NK-92 (cell line): ENCODE data around the gene RAB11FIP4.

Source experiments
- DNase-seq: peaks from one replicate; lab custom pipeline; 2025; ENCODE audit not compliant: unreplicated experiment; lab: John Stamatoyannopoulos, UW

Gene RAB11FIP4

GRCh38 chr17:31540602-31541307 lies 149.3 kb downstream of the RAB11FIP4 start:
- DNase-seq, result no peak

- no peak for DNase-seq
These were observed 150.1 kb downstream of the RAB11FIP4 start for GRCh38 chr17:31541559-31541958.

- no peak for DNase-seq
These were observed 152.7 kb downstream of the RAB11FIP4 start for GRCh38 chr17:31544186-31544585.

GRCh38 chr17:31546650-31547049 lies 155.2 kb downstream of the RAB11FIP4 start:
- no peak for DNase-seq

GRCh38 chr17:31548709-31549108 lies 157.2 kb downstream of the RAB11FIP4 start:
- DNase-seq, result no peak

GRCh38 chr17:31549121-31549524 lies 157.6 kb downstream of the RAB11FIP4 start:
- DNase-seq, result no peak

GRCh38 chr17:31549525-31550388 lies 158.3 kb downstream of the RAB11FIP4 start:
- no peak for DNase-seq

GRCh38 chr17:31550389-31551056 lies 159.0 kb downstream of the RAB11FIP4 start:
- no peak for DNase-seq

- no peak for DNase-seq
These were observed 161.1 kb downstream of the RAB11FIP4 start for GRCh38 chr17:31552568-31552967.

- no peak for DNase-seq
These were observed 162.0 kb downstream of the RAB11FIP4 start for GRCh38 chr17:31553506-31553905.

- DNase-seq, result no peak
These were observed 163.5 kb downstream of the RAB11FIP4 start for GRCh38 chr17:31554930-31555329.

GRCh38 chr17:31556969-31557645 lies 165.6 kb downstream of the RAB11FIP4 start:
- DNase-seq, result no peak

GRCh38 chr17:31558748-31559583 lies 167.5 kb downstream of the RAB11FIP4 start:
- DNase-seq, result no peak

- DNase-seq, result no peak
These were observed 168.4 kb downstream of the RAB11FIP4 start for GRCh38 chr17:31559584-31560501.

- no peak for DNase-seq
These were observed 169.3 kb downstream of the RAB11FIP4 start for GRCh38 chr17:31560616-31561235.

- DNase-seq, result no peak
These were observed 170.2 kb downstream of the RAB11FIP4 start for GRCh38 chr17:31561469-31562375.

- DNase-seq, result no peak
These were observed 170.9 kb downstream of the RAB11FIP4 start for GRCh38 chr17:31562376-31562840.

GRCh38 chr17:31564291-31564690 lies 172.8 kb downstream of the RAB11FIP4 start:
- no peak for DNase-seq
